Measurements from ENCODE around the gene SMARCA2.

SMARCA2 gene

GRCh38 chr9:2152966-2153629 is 138.0 kb downstream of the SMARCA2 start:
- DNase-seq (ENCODE audit: low read depth): no peak
- H3K4me3 ChIP-seq (ENCODE audit: control insufficient read depth, low read depth, low read length): no peak overlapping the region
- TF ChIP-seq CTCF (conservative IDR thresholded peaks at IDR 0.05; ENCODE audit: control insufficient read depth, insufficient read depth, low read depth, low read length): no peak

- no peak for TF ChIP-seq CTCF (conservative IDR thresholded peaks at IDR 0.05; ENCODE audit: control insufficient read depth, insufficient read depth, low read depth, low read length)
- DNase-seq (ENCODE audit: low read depth): no peak
- no peak overlapping the region for H3K4me3 ChIP-seq (ENCODE audit: control insufficient read depth, low read depth, low read length)
These were observed 138.6 kb downstream of the SMARCA2 start for GRCh38 chr9:2153630-2154217.

GRCh38 chr9:2154731-2155130 is 139.6 kb downstream of the SMARCA2 start:
- no peak for DNase-seq (ENCODE audit: low read depth)
- no peak for TF ChIP-seq CTCF (conservative IDR thresholded peaks at IDR 0.05; ENCODE audit: control insufficient read depth, insufficient read depth, low read depth, low read length)
- H3K4me3 ChIP-seq (ENCODE audit: control insufficient read depth, low read depth, low read length): no peak overlapping the region

- TF ChIP-seq CTCF (conservative IDR thresholded peaks at IDR 0.05; ENCODE audit: control insufficient read depth, insufficient read depth, low read depth, low read length): no peak
These were observed 140.8 kb downstream of the SMARCA2 start for GRCh38 chr9:2155966-2156365.

GRCh38 chr9:2157277-2158110 is 142.3 kb downstream of the SMARCA2 start:
- DNase-seq (ENCODE audit: low read depth): peak; percentile 81
- peak overlapping the region; percentile 55 for H3K4me3 ChIP-seq (ENCODE audit: control insufficient read depth, low read depth, low read length)
- no peak for TF ChIP-seq CTCF (conservative IDR thresholded peaks at IDR 0.05; ENCODE audit: control insufficient read depth, insufficient read depth, low read depth, low read length)

More at GRCh38 chr9:2155966-2156365, 140.8 kb downstream of the SMARCA2 start:
- no peak for DNase-seq (ENCODE audit: low read depth)
- no peak overlapping the region for H3K4me3 ChIP-seq (ENCODE audit: control insufficient read depth, low read depth, low read length)

- H3K4me3 ChIP-seq (ENCODE audit: control insufficient read depth, low read depth, low read length): peak overlapping the region; percentile 55
- TF ChIP-seq CTCF (conservative IDR thresholded peaks at IDR 0.05; ENCODE audit: control insufficient read depth, insufficient read depth, low read depth, low read length): no peak
- peak; percentile 80 for DNase-seq (ENCODE audit: low read depth)
These were observed 143.0 kb downstream of the SMARCA2 start for GRCh38 chr9:2158111-2158610.
